ENCODE data around the gene JAM2. TPM values are rescaled to one million over a fixed set of nuclear protein-coding genes. Genes with fewer than 3 reads are reported as not detected.

Gene JAM2
- total and polyA plus RNA-seq, 2 donors from 2014 or later, result 6.0 to 12.0 TPM

GRCh38 chr21:25626757-25627156 lies 12.3 kb upstream of the JAM2 start:
- H3K9ac ChIP-seq (ENCODE audit: low read length in 3 of 3), result no peak overlapping the region
- intact Hi-C loops (cut with DNase I), result no loop called here
- no peak for FAIRE-seq
- H3K9me3 ChIP-seq (ENCODE audit: control insufficient read depth in 2 of 3, insufficient read depth in 1 of 3, low read length in 3 of 3), result no peaks in the 10 kb centered on the region
- no peaks in the 10 kb centered on the region for H3K4me1 ChIP-seq (ENCODE audit: control insufficient read depth in 2 of 3, insufficient read depth in 2 of 3, low read depth in 1 of 3, low read length in 3 of 3)
- no peaks in the 10 kb centered on the region for H3K27me3 ChIP-seq (ENCODE audit: control insufficient read depth, insufficient read depth, low read length)
- no peak for TF ChIP-seq CTCF (IDR thresholded peaks at IDR 0.05; ENCODE audit: borderline replicate concordance, extremely low read depth, insufficient read depth)
- peak in 1 of 5 donors; percentile 56 for DNase-seq
- no peak overlapping the region for H3K4me3 ChIP-seq (ENCODE audit: low read length in 3 of 3)
- H3K27ac ChIP-seq (ENCODE audit: low read depth in 2 of 2, low read length in 2 of 2), result no peak overlapping the region
- no peaks in the 10 kb centered on the region for H3K36me3 ChIP-seq (ENCODE audit: control insufficient read depth in 2 of 3, insufficient read depth in 3 of 3, low read length in 3 of 3)

GRCh38 chr21:25632296-25632695 lies 6.8 kb upstream of the JAM2 start:
- FAIRE-seq, result no peak
- intact Hi-C loops (cut with DNase I), result no loop called here
- H3K4me1 ChIP-seq (ENCODE audit: control insufficient read depth in 2 of 3, insufficient read depth in 2 of 3, low read depth in 1 of 3, low read length in 3 of 3), result no peaks in the 10 kb centered on the region

DNA sequence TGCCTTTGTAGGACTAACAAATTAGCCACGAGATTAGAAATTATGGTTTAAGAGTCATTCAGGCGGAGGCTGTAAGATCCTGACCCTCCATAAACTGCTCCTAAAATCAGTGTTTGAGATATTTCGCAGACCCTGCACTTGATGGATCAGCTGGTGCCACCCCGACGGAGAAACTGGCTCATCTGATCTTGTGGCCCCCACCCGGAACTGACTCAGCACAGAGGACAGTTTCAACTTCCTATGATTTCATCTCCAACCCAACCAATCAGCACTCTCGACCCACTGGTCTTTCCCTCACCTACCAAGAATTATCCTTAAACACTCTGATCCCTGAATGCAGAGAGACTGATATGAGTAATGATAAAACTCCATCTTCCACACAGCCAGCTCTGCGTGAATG lies 3.7 kb upstream of the JAM2 start:
- no peak for TF ChIP-seq CTCF (IDR thresholded peaks at IDR 0.05; ENCODE audit: borderline replicate concordance, extremely low read depth, insufficient read depth)
- Histone ChIP-seq H3K9ac (ENCODE audit: low read length in 3 of 3) (no peak overlapping the region), H3K36me3 (ENCODE audit: control insufficient read depth in 2 of 3, insufficient read depth in 3 of 3, low read length in 3 of 3) (no peaks in the 10 kb centered on the region), H3K4me1 (ENCODE audit: control insufficient read depth in 2 of 3, insufficient read depth in 2 of 3, low read depth in 1 of 3, low read length in 3 of 3) (peaks cover 0 to 5% (median 0%) of the 10 kb centered on the region in 3 donors), H3K27ac (ENCODE audit: low read depth in 2 of 2, low read length in 2 of 2) (no peak overlapping the region), H3K4me3 (ENCODE audit: low read length in 3 of 3) (no peak overlapping the region), H3K9me3 (ENCODE audit: control insufficient read depth in 2 of 3, insufficient read depth in 1 of 3, low read length in 3 of 3) (no peaks in the 10 kb centered on the region), H3K27me3 (ENCODE audit: control insufficient read depth, insufficient read depth, low read length) (no peaks in the 10 kb centered on the region)
- no peak for FAIRE-seq
- DNase-seq, result no peak
- intact Hi-C loops (cut with DNase I), result no loop called here

More at GRCh38 chr21:25632296-25632695, 6.8 kb upstream of the JAM2 start:
- no peaks in the 10 kb centered on the region for H3K27me3 ChIP-seq (ENCODE audit: control insufficient read depth, insufficient read depth, low read length)
- no peak for DNase-seq
- no peaks in the 10 kb centered on the region for H3K36me3 ChIP-seq (ENCODE audit: control insufficient read depth in 2 of 3, insufficient read depth in 3 of 3, low read length in 3 of 3)
- no peak overlapping the region for H3K27ac ChIP-seq (ENCODE audit: low read depth in 2 of 2, low read length in 2 of 2)
- no peaks in the 10 kb centered on the region for H3K9me3 ChIP-seq (ENCODE audit: control insufficient read depth in 2 of 3, insufficient read depth in 1 of 3, low read length in 3 of 3)
- no peak overlapping the region for H3K4me3 ChIP-seq (ENCODE audit: low read length in 3 of 3)
- no peak overlapping the region for H3K9ac ChIP-seq (ENCODE audit: low read length in 3 of 3)
- TF ChIP-seq CTCF (IDR thresholded peaks at IDR 0.05; ENCODE audit: borderline replicate concordance, extremely low read depth, insufficient read depth), result no peak

DNA sequence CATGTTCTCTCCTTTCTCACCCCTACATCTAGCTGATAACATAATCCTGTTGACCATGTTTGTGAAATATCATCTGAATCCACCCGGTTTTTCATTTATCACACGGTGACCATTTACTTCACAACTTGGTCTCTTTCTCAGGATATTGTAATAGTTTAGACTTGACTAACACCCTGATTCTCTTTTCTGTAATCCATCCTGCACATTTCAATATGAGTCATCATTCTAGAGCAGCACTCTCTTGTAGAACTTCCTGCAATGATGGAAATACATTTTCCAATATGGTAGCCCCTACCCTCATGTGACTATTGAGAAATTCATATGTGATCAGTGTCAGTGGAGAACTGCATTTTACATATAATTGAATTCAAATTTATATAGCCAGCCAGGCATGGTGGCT lies 2.3 kb upstream of the JAM2 start:
- intact Hi-C loops (cut with DNase I), result no loop called here
- no peak for TF ChIP-seq CTCF (IDR thresholded peaks at IDR 0.05; ENCODE audit: borderline replicate concordance, extremely low read depth, insufficient read depth)
- FAIRE-seq, result no peak

More for the DNA sequence above, 2.3 kb upstream of the JAM2 start:
- Histone ChIP-seq H3K27ac (ENCODE audit: low read depth in 2 of 2, low read length in 2 of 2) (no peak overlapping the region), H3K4me1 (ENCODE audit: control insufficient read depth in 2 of 3, insufficient read depth in 2 of 3, low read depth in 1 of 3, low read length in 3 of 3) (peaks cover 0 to 6% (median 0%) of the 10 kb centered on the region in 3 donors), H3K9me3 (ENCODE audit: control insufficient read depth in 2 of 3, insufficient read depth in 1 of 3, low read length in 3 of 3) (no peaks in the 10 kb centered on the region), H3K27me3 (ENCODE audit: control insufficient read depth, insufficient read depth, low read length) (no peaks in the 10 kb centered on the region), H3K36me3 (ENCODE audit: control insufficient read depth in 2 of 3, insufficient read depth in 3 of 3, low read length in 3 of 3) (no peaks in the 10 kb centered on the region), H3K9ac (ENCODE audit: low read length in 3 of 3) (no peak overlapping the region), H3K4me3 (ENCODE audit: low read length in 3 of 3) (no peak overlapping the region)
- DNase-seq, result no peak
